ENCODE data around the gene UCK2. TPM values are rescaled to one million over a fixed set of nuclear protein-coding genes. Genes with fewer than 3 reads are reported as not detected.

UCK2 gene
- total RNA-seq, 1 donor from 2014 or later, result 40.9 TPM

DNA sequence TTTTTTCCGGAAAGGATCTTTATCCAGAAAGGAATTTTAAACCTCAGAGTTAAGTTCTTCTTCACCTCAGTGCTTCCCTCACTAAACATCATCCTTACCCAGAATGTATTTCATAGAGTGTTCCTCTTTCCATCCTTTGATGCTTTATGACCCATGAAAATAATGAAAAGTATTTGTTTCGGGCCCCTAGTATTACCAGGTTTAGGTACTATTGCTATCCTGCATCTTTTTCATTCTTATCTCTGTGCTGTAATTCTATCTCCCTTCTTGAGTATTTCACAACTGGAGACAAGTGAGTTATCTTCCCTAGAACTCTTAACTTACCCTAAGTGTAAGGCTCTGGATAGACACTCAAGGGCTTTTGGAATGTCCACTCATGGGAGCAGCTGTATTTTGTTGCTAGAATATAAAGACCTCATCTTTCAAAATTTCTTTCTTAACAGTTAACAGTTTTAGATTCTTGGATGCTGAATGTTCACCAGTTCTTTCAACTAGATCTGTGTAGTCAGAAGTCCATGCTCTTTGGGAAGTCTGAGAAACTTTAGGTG is 26.2 kb downstream of the UCK2 start:
- TF ChIP-seq, protein P1, sequence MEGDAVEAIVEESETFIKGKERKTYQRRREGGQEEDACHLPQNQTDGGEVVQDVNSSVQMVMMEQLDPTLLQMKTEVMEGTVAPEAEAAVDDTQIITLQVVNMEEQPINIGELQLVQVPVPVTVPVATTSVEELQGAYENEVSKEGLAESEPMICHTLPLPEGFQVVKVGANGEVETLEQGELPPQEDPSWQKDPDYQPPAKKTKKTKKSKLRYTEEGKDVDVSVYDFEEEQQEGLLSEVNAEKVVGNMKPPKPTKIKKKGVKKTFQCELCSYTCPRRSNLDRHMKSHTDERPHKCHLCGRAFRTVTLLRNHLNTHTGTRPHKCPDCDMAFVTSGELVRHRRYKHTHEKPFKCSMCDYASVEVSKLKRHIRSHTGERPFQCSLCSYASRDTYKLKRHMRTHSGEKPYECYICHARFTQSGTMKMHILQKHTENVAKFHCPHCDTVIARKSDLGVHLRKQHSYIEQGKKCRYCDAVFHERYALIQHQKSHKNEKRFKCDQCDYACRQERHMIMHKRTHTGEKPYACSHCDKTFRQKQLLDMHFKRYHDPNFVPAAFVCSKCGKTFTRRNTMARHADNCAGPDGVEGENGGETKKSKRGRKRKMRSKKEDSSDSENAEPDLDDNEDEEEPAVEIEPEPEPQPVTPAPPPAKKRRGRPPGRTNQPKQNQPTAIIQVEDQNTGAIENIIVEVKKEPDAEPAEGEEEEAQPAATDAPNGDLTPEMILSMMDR (IDR thresholded peaks at IDR 0.05; ENCODE audit: unreplicated experiment), result no peak
- H3K4me1 Mint-ChIP-seq, result peaks cover 18% of the 10 kb centered on the region
- peaks cover 11% of the 10 kb centered on the region for H3K36me3 Mint-ChIP-seq
- peak overlapping the region; percentile 28 for H3K27ac Mint-ChIP-seq
- H3K9me3 Mint-ChIP-seq, result peaks cover 2% of the 10 kb centered on the region
- no peak overlapping the region for H3K4me3 Mint-ChIP-seq
- no peaks in the 10 kb centered on the region for H3K27me3 Mint-ChIP-seq (ENCODE audit: low read depth)
- DNase-seq (ENCODE audit: low spot score in 2 of 2, unreplicated experiment in 2 of 2), result no peak

DNA sequence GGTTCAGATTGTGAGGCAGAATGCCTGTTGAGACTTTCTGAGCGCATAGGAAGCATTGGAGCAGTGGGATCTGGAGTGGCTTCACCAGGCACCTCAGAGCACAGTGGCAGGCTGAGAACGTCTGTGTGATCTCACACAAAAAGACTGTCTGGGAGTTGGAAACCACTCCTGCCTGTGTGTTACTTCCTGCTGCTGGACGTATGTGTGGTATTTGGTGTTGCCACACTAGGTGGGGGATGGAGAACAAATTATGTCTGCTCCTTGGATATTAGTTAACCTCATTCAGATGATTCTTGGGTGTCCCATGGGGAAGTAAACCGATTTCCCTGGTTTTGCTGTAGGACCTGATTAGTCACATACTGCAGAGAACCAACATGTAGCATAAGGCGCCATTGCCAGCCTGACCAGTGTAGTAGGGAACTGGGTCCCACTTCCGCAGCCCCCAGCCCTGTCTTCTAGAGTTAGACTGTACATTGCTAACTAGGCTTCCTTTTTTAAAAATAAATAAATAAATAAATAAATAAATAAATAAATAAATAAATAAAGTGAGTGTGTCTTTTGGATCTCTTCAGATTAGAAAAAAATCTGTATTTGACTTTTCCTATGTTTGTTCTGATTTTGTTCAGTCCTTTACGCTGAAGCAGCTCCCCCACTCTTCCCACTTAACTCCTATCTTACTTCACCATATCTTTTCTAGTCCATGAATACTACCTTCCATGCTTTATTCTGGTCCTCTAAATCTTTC is 26.9 kb downstream of the UCK2 start:
- TF ChIP-seq, protein P1 (IDR thresholded peaks at IDR 0.05; ENCODE audit: unreplicated experiment), result no peak
- H3K27ac Mint-ChIP-seq, result peak overlapping the region; percentile 28
- DNase-seq (ENCODE audit: low spot score in 2 of 2, unreplicated experiment in 2 of 2), result no peak
- no peak overlapping the region for H3K4me3 Mint-ChIP-seq
- H3K9me3 Mint-ChIP-seq, result no peaks in the 10 kb centered on the region
- H3K4me1 Mint-ChIP-seq, result peaks cover 18% of the 10 kb centered on the region
- peaks cover 4% of the 10 kb centered on the region for H3K36me3 Mint-ChIP-seq
- H3K27me3 Mint-ChIP-seq (ENCODE audit: low read depth), result no peaks in the 10 kb centered on the region

DNA sequence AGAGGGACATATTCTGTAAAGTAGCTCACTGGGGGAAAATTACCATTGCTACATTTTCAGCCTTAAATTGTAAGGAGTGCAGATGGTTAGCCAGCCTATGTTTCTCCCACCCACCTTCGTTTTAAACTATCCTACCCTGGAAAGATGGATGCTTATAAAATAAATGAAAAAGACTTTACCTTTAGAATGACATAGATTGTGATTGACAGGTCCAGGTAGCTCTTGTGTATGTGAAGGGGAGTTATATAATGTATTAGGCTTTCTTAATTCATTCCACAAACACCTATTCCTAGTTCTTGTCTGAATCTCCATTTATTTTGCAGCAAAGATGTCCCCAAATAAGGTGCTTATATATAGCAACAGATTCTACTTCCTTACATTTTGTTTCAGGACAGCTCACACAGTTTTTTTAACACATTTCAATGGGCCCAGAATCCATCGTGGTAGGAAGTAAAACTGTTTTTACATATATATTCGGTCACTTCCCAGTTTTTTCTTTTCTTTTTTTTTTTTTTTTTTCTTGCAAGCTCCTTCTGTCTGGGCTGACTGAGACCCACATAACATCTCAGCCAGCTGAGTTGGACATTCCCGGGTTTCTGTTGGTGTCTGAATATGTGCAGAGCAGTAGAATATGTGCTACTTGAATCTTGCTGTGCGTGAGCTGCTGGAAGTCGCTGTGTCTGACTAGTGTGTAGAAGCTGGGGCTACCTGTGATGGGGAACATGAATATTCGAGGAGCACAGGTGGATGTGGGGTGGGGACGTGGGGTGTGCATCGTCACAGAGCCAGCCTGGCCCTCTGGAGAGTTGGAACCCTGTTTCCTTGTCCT is 27.8 kb downstream of the UCK2 start:
- H3K9me3 Mint-ChIP-seq, result peaks cover 5% of the 10 kb centered on the region
- no peak for DNase-seq (ENCODE audit: low spot score in 2 of 2, unreplicated experiment in 2 of 2)
- peaks cover 10% of the 10 kb centered on the region for H3K36me3 Mint-ChIP-seq
- H3K27me3 Mint-ChIP-seq (ENCODE audit: low read depth), result no peaks in the 10 kb centered on the region
- no peak overlapping the region for H3K4me3 Mint-ChIP-seq
- H3K27ac Mint-ChIP-seq, result no peak overlapping the region
- TF ChIP-seq, protein P1 (IDR thresholded peaks at IDR 0.05; ENCODE audit: unreplicated experiment), result no peak
- peaks cover 18% of the 10 kb centered on the region for H3K4me1 Mint-ChIP-seq

DNA sequence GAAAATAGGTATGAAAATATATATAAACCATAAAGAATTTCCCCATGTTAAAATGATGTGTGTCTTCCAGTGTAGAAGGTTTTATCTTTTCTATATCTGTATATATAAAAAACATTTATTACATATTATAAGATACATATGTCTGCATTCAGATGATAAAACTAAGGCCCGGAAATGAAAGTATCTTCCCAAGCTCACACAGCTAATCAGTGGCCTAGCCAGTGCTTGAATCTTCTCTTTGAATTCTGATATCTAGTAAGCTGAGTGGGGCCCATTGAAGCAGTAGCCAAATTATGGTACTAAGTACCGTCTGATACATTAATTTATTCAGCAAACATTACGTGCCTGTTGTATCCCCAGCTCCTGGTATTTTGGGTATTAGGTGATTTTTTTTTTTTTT is 28.6 kb downstream of the UCK2 start:
- Mint-ChIP-seq H3K27me3 (ENCODE audit: low read depth) (no peaks in the 10 kb centered on the region), H3K36me3 (peaks cover 10% of the 10 kb centered on the region), H3K4me3 (no peak overlapping the region), H3K9me3 (peaks cover 6% of the 10 kb centered on the region), H3K4me1 (peaks cover 18% of the 10 kb centered on the region), H3K27ac (no peak overlapping the region)
- DNase-seq (ENCODE audit: low spot score in 2 of 2, unreplicated experiment in 2 of 2), result no peak
- TF ChIP-seq, protein P1 (IDR thresholded peaks at IDR 0.05; ENCODE audit: unreplicated experiment), result no peak

DNA sequence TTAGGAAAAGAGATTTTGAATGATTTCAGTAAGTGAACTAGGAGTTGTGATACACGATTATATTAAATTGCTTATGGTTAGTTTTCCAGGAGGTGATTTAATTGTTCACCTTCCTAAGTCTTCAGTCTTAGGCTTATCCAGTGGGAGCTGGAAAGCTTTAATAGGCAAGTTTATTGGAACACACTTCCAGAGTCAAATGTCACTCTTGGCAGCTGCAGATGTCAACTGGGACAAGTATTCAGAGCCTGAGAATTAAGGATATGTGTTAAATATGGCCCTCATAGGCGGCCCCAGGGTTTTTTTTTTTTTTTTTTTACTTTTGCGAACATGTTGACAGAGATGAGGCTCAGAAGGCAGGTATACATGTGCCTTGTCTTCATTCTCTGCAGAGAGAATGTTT is 29.2 kb downstream of the UCK2 start:
- Mint-ChIP-seq H3K9me3 (peaks cover 6% of the 10 kb centered on the region), H3K4me3 (no peak overlapping the region), H3K4me1 (peaks cover 18% of the 10 kb centered on the region), H3K27me3 (ENCODE audit: low read depth) (no peaks in the 10 kb centered on the region), H3K36me3 (peaks cover 10% of the 10 kb centered on the region), H3K27ac (no peak overlapping the region)
- no peak for DNase-seq (ENCODE audit: low spot score in 2 of 2, unreplicated experiment in 2 of 2)
- TF ChIP-seq, protein P1 (IDR thresholded peaks at IDR 0.05; ENCODE audit: unreplicated experiment), result no peak
